Activated B cell treated with CpG ODN at 0.5 μM for 24 hours (primary cell): ENCODE measurements around the gene ADGRB2. TPM values are rescaled to one million over a fixed set of nuclear protein-coding genes. Genes with fewer than 3 reads are reported as not detected.
A peak's percentile ranks its signal among the peaks of the same experiment; 100 is the strongest.

Source experiments
- ATAC-seq: fragments of 200-7000 bp; cut with Tn5 transposase; one replicate; pipeline ENCODE4 v1.10.0; 2021; ENCODE audit warnings: low read depth, mild to moderate bottlenecking, moderate library complexity
- CTCF ChIA-PET: fragments of 350-600 bp; sonication (Branson Sonifier 250); formaldehyde crosslinking; loops from one replicate; lab custom pipeline; 2021; ENCODE audit warnings: antibody characterized with exemption; lab: Charles Lee
- POLR2A ChIA-PET: fragments of 350-600 bp; sonication (Branson Sonifier 250); formaldehyde crosslinking; loops from one replicate; lab custom pipeline; 2021; ENCODE audit warnings: antibody characterized with exemption; lab: Charles Lee
- DNase-seq: peaks from one replicate; pipeline ENCODE4 v3.0.0; 2022
- H3K27ac Mint-ChIP-seq: one replicate; pipeline ENCODE4 v1.8.0; 2020; ENCODE audit warnings: mixed read lengths
- H3K27me3 Mint-ChIP-seq: one replicate; pipeline ENCODE4 v1.8.0; 2021; ENCODE audit warnings: mixed read lengths
- H3K36me3 Mint-ChIP-seq: one replicate; pipeline ENCODE4 v1.8.0; 2021; ENCODE audit warnings: low read depth, mixed read lengths
- H3K4me1 Mint-ChIP-seq: one replicate; pipeline ENCODE4 v1.8.0; 2021; ENCODE audit warnings: mixed read lengths
- H3K4me3 Mint-ChIP-seq: one replicate; pipeline ENCODE4 v1.8.0; 2020; ENCODE audit warnings: mild to moderate bottlenecking, mixed read lengths
- H3K9me3 Mint-ChIP-seq: one replicate; pipeline ENCODE4 v1.8.0; 2020; ENCODE audit warnings: mixed read lengths
- CTCF ChIP-seq: fragments of 200-600 bp; IDR thresholded peaks from one replicate; pipeline ENCODE4 v1.8.0; 2022; ENCODE audit warnings: antibody characterized with exemption, mild to moderate bottlenecking
- intact Hi-C: fragments of 100-400 bp; cut with micrococcal nuclease; formaldehyde crosslinking; loops from one replicate; pipeline ENCODE4 v1.15.1; 2024
- total RNA-seq: library from RNA; stranded (reverse); gene quantifications from 2 replicates; pipeline ENCODE4 v1.2.3, GENCODE V29; 2022

ADGRB2 gene
- total RNA-seq, 1 donor from 2014 or later = 6.3 TPM

DNA sequence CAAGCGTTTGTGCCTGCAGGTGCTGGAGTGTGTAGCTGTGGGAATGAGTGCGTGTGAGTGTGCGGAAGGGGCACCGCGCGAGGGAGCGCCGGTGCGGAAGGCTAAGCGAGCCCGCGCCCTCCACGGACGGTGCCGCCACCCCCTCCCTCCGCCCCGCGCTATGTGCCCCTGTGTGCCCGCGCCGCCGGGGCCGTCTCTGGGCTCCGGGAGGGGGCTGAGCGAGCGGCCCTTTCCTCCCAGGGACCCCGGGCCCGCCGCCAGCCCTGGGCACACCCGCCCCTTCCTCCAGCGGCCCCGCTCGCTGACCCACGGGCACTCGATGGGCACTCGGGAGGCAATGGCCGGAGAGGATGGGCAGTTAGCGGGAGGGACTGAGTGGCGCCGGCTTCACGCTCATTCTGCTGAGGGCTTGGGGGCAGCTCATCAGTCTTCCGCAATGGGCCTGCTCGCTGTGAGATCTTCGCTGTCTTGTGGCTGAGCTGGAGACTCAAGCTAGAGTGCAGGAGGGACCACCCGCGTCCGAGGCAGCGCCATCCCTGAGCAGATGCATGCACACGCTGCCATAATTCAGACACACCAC is 8.6 kb upstream of the ADGRB2 start:
- peak overlapping the region; percentile 78 for H3K4me3 Mint-ChIP-seq
- H3K36me3 Mint-ChIP-seq = no peaks in the 10 kb centered on the region
- H3K4me1 Mint-ChIP-seq = peaks cover 39% of the 10 kb centered on the region
- DNase-seq (no peak), ATAC-seq (no peak)
- H3K27ac Mint-ChIP-seq = peak overlapping the region; percentile 15
- ChIA-PET POLR2A (interaction anchor here (0.6 to 1.2 kb wide), 2 partner anchors 12 to 16 kb away, joined by 3 to 4 read pairs; no protein-coding TSS in a partner anchor), CTCF (no interaction called here)
- intact Hi-C loops = loop anchor here (1.0 kb wide), 2 partner anchors 8 to 13 kb away; partner anchors contain the start of gene ADGRB2
- peaks cover 45% of the 10 kb centered on the region for H3K27me3 Mint-ChIP-seq
- no peaks in the 10 kb centered on the region for H3K9me3 Mint-ChIP-seq
- TF ChIP-seq CTCF = no peak

DNA sequence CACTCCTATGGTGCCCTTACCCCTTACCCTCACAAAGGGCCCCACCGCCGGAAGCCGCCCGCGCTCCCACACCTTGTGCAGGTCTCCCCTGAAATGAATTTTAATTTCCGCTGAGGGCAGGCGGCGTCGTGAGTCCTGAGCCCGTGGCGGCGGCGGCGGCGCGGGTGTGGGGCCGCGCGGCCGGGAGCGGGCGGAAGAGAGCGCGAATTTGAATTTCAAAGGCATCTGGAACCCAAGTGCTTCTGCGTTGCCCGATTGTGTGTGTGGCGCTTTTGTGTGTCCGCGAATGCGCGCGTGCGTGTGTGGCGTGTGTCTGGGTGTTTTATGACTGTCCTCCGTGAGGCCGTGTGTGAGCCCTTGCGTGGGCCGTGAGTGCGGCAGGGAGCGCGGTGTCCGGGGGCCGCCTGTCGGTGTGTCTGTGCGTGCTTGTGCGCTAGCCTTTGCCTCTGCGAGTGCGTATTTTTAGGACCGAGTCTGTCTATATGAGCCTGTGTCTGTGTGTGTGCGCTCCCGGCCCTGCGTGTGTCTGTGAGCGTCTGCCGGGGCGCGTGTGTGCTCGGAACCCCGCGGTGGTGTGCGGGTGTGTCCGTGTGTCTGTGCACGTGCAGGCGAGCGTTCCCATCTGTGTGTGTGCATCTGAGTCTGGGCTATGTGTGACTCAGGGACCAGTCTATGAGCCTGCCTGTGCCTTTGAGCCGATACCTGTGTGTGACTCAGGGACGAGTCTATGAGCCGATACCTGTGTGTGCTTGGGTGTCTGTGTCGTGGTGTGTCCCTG is 7.9 kb upstream of the ADGRB2 start:
- H3K36me3 Mint-ChIP-seq = no peaks in the 10 kb centered on the region
- peak overlapping the region; percentile 78 for H3K4me3 Mint-ChIP-seq
- CTCF ChIA-PET = no interaction called here
- peak overlapping the region; percentile 73 for H3K27ac Mint-ChIP-seq
- no peaks in the 10 kb centered on the region for H3K9me3 Mint-ChIP-seq
- DNase-seq = no peak
- H3K27me3 Mint-ChIP-seq = peaks cover 40% of the 10 kb centered on the region
- H3K4me1 Mint-ChIP-seq = peaks cover 39% of the 10 kb centered on the region
- peak; percentile 55 for ATAC-seq
- POLR2A ChIA-PET = interaction anchor here (0.6 kb wide), 1 partner anchor 17 kb away, joined by 3 read pairs; no protein-coding TSS in a partner anchor
- no peak for TF ChIP-seq CTCF
- intact Hi-C loops = loop anchor here (1.0 kb wide), 2 partner anchors 8 to 13 kb away; partner anchors contain the start of gene ADGRB2

- Mint-ChIP-seq H3K36me3 (no peaks in the 10 kb centered on the region), H3K27me3 (peaks cover 26% of the 10 kb centered on the region), H3K9me3 (no peaks in the 10 kb centered on the region), H3K4me3 (no peak overlapping the region), H3K27ac (no peak overlapping the region), H3K4me1 (peaks cover 43% of the 10 kb centered on the region)
- no peak for TF ChIP-seq CTCF
- intact Hi-C loops = no loop called here
- ChIA-PET POLR2A (interaction anchor here (1.3 to 1.5 kb wide), 3 partner anchors 9 to 19 kb away, joined by 6 to 13 read pairs (median 10); no protein-coding TSS in a partner anchor), CTCF (interaction anchor here (1.2 kb wide), 1 partner anchor 19 kb away, joined by 7 read pairs; no protein-coding TSS in a partner anchor)
- ATAC-seq = no peak
- no peak for DNase-seq
These were observed 5.7 kb upstream of the ADGRB2 start for GRCh38 chr1:31769720-31770390.

DNA sequence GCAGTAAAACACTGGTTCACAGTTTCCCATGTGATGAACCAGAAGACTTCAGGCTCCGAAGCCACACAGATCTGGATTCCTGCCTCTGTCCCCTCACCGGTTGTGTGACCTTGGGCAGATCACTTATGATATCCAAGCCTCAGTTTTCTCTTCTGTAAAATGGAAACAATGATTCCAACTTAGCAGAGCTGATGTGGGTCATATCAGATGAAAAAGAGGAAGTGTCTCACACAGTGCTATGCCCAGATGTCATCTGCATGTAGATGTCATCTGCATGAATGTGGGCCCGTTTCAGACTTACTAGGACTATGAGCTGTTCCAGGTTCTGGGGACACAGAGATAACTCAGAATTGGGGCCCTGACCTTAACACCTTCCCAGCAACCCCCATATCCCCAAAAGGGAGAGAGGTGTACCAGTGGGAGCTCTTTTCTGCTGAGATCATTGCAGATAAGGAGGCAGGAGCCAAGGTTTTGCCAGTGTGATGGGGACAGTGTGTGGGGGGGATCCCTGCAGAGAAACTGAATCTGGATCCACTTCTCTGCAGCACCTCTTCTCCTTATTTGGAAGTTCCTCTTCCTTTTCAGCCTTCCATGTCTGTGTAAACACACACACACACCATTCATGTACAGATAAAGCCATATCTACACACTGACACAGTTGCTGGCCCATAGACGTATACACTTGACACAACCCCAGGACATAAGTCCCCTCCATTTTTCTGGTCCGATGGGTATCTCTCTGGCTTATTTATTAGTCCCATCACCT is 5.0 kb upstream of the ADGRB2 start:
- H3K4me1 Mint-ChIP-seq = peaks cover 46% of the 10 kb centered on the region
- intact Hi-C loops = no loop called here
- ATAC-seq = peak; percentile 71
- no peak for TF ChIP-seq CTCF
- no peak for DNase-seq
- CTCF ChIA-PET = interaction anchor here (1.0 to 1.2 kb wide), 2 partner anchors 16 to 20 kb away, joined by 3 to 7 read pairs; no protein-coding TSS in a partner anchor
- POLR2A ChIA-PET = interaction anchor here (1.0 to 1.5 kb wide), 4 partner anchors 9 to 20 kb away, joined by 4 to 13 read pairs (median 8); no protein-coding TSS in a partner anchor
- H3K27me3 Mint-ChIP-seq = peaks cover 19% of the 10 kb centered on the region
- H3K4me3 Mint-ChIP-seq = no peak overlapping the region
- H3K27ac Mint-ChIP-seq = peak overlapping the region; percentile 4
- no peaks in the 10 kb centered on the region for H3K36me3 Mint-ChIP-seq
- no peaks in the 10 kb centered on the region for H3K9me3 Mint-ChIP-seq
